ENCODE measurements around the gene MUCL3. TPM values are rescaled to one million over a fixed set of nuclear protein-coding genes. Genes with fewer than 3 reads are reported as not detected.

Gene MUCL3
- total and polyA plus RNA-seq, 2 of the 8 experiments (the other 6 are each of a cell fraction or from before 2014, with no cell fraction given), result 0.15 to 0.37 TPM

GRCh38 chr6:30918670-30919069 lies 22.1 kb upstream of the MUCL3 start (continued):
- TF ChIP-seq RFX5 (IDR thresholded peaks at IDR 0.05; ENCODE audit: borderline replicate concordance, low read depth, low read length) (no peak), TBP (IDR thresholded peaks at IDR 0.05; ENCODE audit: low read depth, low read length) (no peak), TCF12 (IDR thresholded peaks at IDR 0.05; ENCODE audit: low read depth, low read length) (no peak), TAF7 (optimal IDR thresholded peaks at IDR 0.05; ENCODE audit: borderline replicate concordance, low read depth, low read length) (no peak), RBBP5 (IDR thresholded peaks at IDR 0.05; ENCODE audit: borderline replicate concordance, low read depth, low read length) (no peak), HDAC6 (IDR thresholded peaks at IDR 0.05; ENCODE audit: low read depth, low read length) (no peak)
- TF ChIP-seq, protein P1, sequence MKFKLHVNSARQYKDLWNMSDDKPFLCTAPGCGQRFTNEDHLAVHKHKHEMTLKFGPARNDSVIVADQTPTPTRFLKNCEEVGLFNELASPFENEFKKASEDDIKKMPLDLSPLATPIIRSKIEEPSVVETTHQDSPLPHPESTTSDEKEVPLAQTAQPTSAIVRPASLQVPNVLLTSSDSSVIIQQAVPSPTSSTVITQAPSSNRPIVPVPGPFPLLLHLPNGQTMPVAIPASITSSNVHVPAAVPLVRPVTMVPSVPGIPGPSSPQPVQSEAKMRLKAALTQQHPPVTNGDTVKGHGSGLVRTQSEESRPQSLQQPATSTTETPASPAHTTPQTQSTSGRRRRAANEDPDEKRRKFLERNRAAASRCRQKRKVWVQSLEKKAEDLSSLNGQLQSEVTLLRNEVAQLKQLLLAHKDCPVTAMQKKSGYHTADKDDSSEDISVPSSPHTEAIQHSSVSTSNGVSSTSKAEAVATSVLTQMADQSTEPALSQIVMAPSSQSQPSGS (IDR thresholded peaks at IDR 0.05; ENCODE audit: low read length), result no peak

Data from H1 (cell line).